GM12878 (cell line): ENCODE data around the gene GNAI2. TPM values are rescaled to one million over a fixed set of nuclear protein-coding genes. Genes with fewer than 3 reads are reported as not detected.

ENCODE experiments used
- ATAC-seq: fragments of 200-7000 bp; cut with Tn5 transposase; 3 replicates; pipeline ENCODE4 v1.9.1; 2020; ENCODE audit warnings: mild to moderate bottlenecking, moderate library complexity
- BruUV-seq: library from RNA; stranded (reverse); fragments of 400-500 nt; replicated peaks from 2 replicates; lab custom pipeline; 2021; lab: Mats Ljungman, UMichigan
- CTCF ChIA-PET: fragments of 300-600 bp; sonication (Branson Sonifier 250); formaldehyde crosslinking; extraction: SDS; loops from one replicate; lab custom pipeline; 2021; ENCODE audit warnings: inconsistent platforms; lab: Yijun Ruan, JAX
- POLR2A ChIA-PET: fragments of 350-600 bp; formaldehyde crosslinking; extraction: SDS; loops from one replicate; lab custom pipeline; 2021; ENCODE audit warnings: inconsistent platforms; lab: Charles Lee
- RAD21 ChIA-PET: fragments of 300-600 bp; sonication (Branson Sonifier 250); formaldehyde crosslinking; loops from one replicate; lab custom pipeline; 2023; ENCODE audit warnings: antibody characterized with exemption; ENCODE audit not compliant: unreplicated experiment; lab: Charles Lee
- SMC1A ChIA-PET: fragments of 300-600 bp; sonication (Branson Sonifier 250); formaldehyde crosslinking; loops from one replicate; lab custom pipeline; 2023; ENCODE audit not compliant: unreplicated experiment, uncharacterized antibody; lab: Charles Lee
- DNase-seq: peaks from one replicate; pipeline ENCODE4 v3.0.0-alpha.2; 2011; ENCODE audit warnings: low read depth, low spot score
- FAIRE-seq: peaks from 3 replicates; lab custom pipeline; 2011; peaks lifted over from hg19 to GRCh38; lab: Jason Lieb, UNC
- H2AFZ ChIP-seq: 2 replicates; pipeline ENCODE4 v1.6.0; 2011; ENCODE audit warnings: low read depth, low read length, control low read depth; ENCODE audit not compliant: control insufficient read depth
- H3K27ac ChIP-seq: 2 replicates; pipeline ENCODE4 v1.5.1; 2011; ENCODE audit warnings: control low read depth; ENCODE audit not compliant: control insufficient read depth, insufficient read depth
- H3K27me3 ChIP-seq, 2 experiments: replicated peaks in 1 of 2; 2 replicates each; pipeline versions ENCODE4 v1.6.0 to v1.6.1; 2011; ENCODE audit warnings: low read length in 1 of 2; ENCODE audit not compliant: control insufficient read depth in 2 of 2, insufficient read depth in 2 of 2
- H3K36me3 ChIP-seq, 2 experiments: 2 replicates each; pipeline ENCODE4 v1.5.1; 2011; ENCODE audit warnings: low read length in 1 of 2; ENCODE audit not compliant: control insufficient read depth in 2 of 2, insufficient read depth in 2 of 2
- H3K4me1 ChIP-seq: 2 replicates; pipeline ENCODE4 v1.6.1; 2011; ENCODE audit warnings: mild to moderate bottlenecking, low read length, moderate library complexity, mixed read lengths; ENCODE audit not compliant: control insufficient read depth, insufficient read depth
- H3K4me2 ChIP-seq: 2 replicates; pipeline ENCODE4 v1.6.0; 2011; ENCODE audit warnings: control low read depth; ENCODE audit not compliant: control insufficient read depth, insufficient read depth
- H3K4me3 ChIP-seq: fragments of 200-600 bp; sonication (generic); 2 replicates; pipeline ENCODE4 v1.5.1; 2016
- H3K79me2 ChIP-seq: 2 replicates; pipeline ENCODE4 v1.6.0; 2011; ENCODE audit warnings: low read length; ENCODE audit not compliant: control insufficient read depth, insufficient read depth
- H3K9ac ChIP-seq: 2 replicates; pipeline ENCODE4 v1.8.0; 2011; ENCODE audit warnings: low read length, control low read depth, mixed read lengths; ENCODE audit not compliant: control insufficient read depth, insufficient read depth
- H3K9me3 ChIP-seq: replicated peaks from 3 replicates; pipeline ENCODE4 v1.5.1; 2011; ENCODE audit warnings: mild to moderate bottlenecking, low read length; ENCODE audit not compliant: control insufficient read depth, insufficient read depth
- H4K20me1 ChIP-seq: 2 replicates; pipeline ENCODE4 v1.6.0; 2011; ENCODE audit not compliant: control insufficient read depth, insufficient read depth
- FOS ChIP-seq: IDR thresholded peaks from 3 replicates; pipeline ENCODE4 v1.6.1; 2011; ENCODE audit warnings: borderline replicate concordance; ENCODE audit not compliant: insufficient read length; ENCODE audit errors: extremely low read depth
- FOXM1 ChIP-seq: IDR thresholded peaks from 2 replicates; pipeline ENCODE4 v1.6.1; 2012; ENCODE audit warnings: low read depth, mild to moderate bottlenecking, inconsistent platforms, low read length, moderate library complexity
- SIN3A ChIP-seq: IDR thresholded peaks from 2 replicates; pipeline ENCODE4 v1.6.1; 2012; ENCODE audit warnings: low read depth, low read length, improper control_type of control experiment
- SUPT20H ChIP-seq: IDR thresholded peaks from 2 replicates; pipeline ENCODE4 v1.6.1; 2011; ENCODE audit warnings: low read depth, mild to moderate bottlenecking, low read length, moderate library complexity, borderline replicate concordance; ENCODE audit not compliant: control insufficient read depth
- YBX1 ChIP-seq: fragments of 450-650 bp; IDR thresholded peaks from 2 replicates; pipeline ENCODE4 v1.6.1; 2016; ENCODE audit warnings: antibody characterized with exemption
- WGBS: methylation state at CpG from one replicate; pipeline ENCODE4 v1.1.6; 2016; ENCODE audit warnings: low lambda C conversion rate; ENCODE audit not compliant: insufficient replicate concordance, insufficient coverage; ENCODE audit errors: missing lambda C conversion rate; 5-methylcytosine and 5-hydroxymethylcytosine counted together
- in situ Hi-C: fragments of 300-500 bp; cut with MboI; formaldehyde crosslinking; loops from 9 replicates; pipeline ENCODE4 v1.14.3; 2018; ENCODE audit warnings: mixed read lengths
- intact Hi-C: fragments of 100-400 bp; cut with micrococcal nuclease; formaldehyde crosslinking; loops from one replicate; pipeline ENCODE4 v1.14.2; 2022; ENCODE audit not compliant: unreplicated experiment
- polyA plus RNA-seq, 11 experiments: library from polyadenylated mRNA; depleted of rRNA in 4 of 11; unstranded in 6 of 11; stranded (reverse) in 5 of 11; fragments of >200 nt; fragmentation: Nextera tagmentation in 4 of 11; fragmentation: Illumina TruSeq in 1 of 11; extraction: Ambion mirVana in 4 of 11; extraction: Trizol in 1 of 11; gene quantifications; 1 replicate in 1 of 11; 2 replicates in 10 of 11; pipeline versions ENCODE4 v1.2.1 to v1.2.3, GENCODE V29; 2011 to 2016; ENCODE audit warnings: inconsistent platforms in 2 of 11, missing spikeins in 2 of 11, low read depth in 1 of 11
- total RNA-seq, 4 experiments: library from RNA; depleted of rRNA in 3 of 4; stranded (reverse); fragments of >200 nt in 3 of 4; fragmentation: Illumina TruSeq in 1 of 4; extraction: Trizol in 1 of 4; gene quantifications; 2 replicates each; pipeline versions ENCODE4 v1.2.1 to v1.2.3, GENCODE V29; 2013 to 2021
- TF ChIP-seq, protein P1 (sequence below): fragments of 450-650 bp; formaldehyde crosslinking; IDR thresholded peaks from 2 replicates; pipeline ENCODE4 v1.4.0; 2022; ENCODE audit warnings: mild to moderate bottlenecking, moderate library complexity
- TF ChIP-seq, protein P2 (sequence below): fragments of 450-650 bp; IDR thresholded peaks from 2 replicates; pipeline ENCODE4 v1.6.1; 2018; ENCODE audit warnings: mild to moderate bottlenecking, low read depth, moderate library complexity; ENCODE audit not compliant: partially characterized antibody
- TF ChIP-seq, protein P3 (sequence below): fragments of 450-650 bp; conservative IDR thresholded peaks from 2 replicates; pipeline ENCODE4 v1.6.1; 2017; ENCODE audit warnings: mild to moderate bottlenecking, moderate library complexity
- TF ChIP-seq, protein P4 (sequence below): fragments of 150-350 bp; IDR thresholded peaks from 2 replicates; pipeline ENCODE4 v1.6.1; 2016; ENCODE audit warnings: low read depth, low read length

Gene GNAI2
- total and polyA plus RNA-seq, 10 of the 15 experiments (the other 5 are each of a cell fraction or from before 2014, with no cell fraction given), result 5.0 to 346 (median 237) TPM

DNA sequence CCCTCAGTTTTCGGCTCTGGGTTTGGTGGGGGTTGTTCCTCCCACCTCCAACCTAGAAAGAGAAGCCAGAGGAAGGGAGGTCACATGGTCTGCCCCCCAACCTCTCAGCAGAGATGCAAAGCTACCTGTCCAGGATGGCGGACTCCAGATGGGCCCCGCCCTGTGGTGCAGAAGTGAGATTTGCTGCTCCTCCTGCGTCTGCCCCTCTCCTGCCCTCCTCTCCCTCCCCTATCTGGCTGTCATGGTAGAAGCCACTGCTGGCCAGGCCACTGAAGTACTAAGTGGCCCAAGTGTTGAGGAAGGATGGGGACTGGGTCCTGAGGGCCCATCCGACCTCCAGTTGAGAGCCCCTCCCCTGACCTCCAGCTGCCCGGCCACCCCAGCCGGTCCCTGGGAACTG, 30.8 kb downstream of the GNAI2 start (continued):
- TF ChIP-seq, protein P1, sequence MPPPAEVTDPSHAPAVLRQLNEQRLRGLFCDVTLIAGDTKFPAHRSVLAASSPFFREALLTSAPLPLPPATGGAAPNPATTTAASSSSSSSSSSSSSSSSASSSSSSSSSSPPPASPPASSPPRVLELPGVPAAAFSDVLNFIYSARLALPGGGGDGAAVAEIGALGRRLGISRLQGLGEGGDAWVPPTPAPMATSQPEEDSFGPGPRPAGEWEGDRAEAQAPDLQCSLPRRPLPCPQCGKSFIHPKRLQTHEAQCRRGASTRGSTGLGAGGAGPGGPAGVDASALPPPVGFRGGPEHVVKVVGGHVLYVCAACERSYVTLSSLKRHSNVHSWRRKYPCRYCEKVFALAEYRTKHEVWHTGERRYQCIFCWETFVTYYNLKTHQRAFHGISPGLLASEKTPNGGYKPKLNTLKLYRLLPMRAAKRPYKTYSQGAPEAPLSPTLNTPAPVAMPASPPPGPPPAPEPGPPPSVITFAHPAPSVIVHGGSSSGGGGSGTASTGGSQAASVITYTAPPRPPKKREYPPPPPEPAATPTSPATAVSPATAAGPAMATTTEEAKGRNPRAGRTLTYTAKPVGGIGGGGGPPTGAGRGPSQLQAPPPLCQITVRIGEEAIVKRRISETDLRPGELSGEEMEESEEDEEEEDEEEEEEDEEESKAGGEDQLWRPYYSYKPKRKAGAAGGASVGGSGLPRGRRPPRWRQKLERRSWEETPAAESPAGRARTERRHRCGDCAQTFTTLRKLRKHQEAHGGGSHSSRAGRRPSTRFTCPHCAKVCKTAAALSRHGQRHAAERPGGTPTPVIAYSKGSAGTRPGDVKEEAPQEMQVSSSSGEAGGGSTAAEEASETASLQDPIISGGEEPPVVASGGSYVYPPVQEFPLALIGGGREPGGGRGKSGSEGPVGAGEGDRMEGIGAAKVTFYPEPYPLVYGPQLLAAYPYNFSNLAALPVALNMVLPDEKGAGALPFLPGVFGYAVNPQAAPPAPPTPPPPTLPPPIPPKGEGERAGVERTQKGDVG (CRISPR knock-in tag), result no peak
- TF ChIP-seq YBX1, result no peak

DNA sequence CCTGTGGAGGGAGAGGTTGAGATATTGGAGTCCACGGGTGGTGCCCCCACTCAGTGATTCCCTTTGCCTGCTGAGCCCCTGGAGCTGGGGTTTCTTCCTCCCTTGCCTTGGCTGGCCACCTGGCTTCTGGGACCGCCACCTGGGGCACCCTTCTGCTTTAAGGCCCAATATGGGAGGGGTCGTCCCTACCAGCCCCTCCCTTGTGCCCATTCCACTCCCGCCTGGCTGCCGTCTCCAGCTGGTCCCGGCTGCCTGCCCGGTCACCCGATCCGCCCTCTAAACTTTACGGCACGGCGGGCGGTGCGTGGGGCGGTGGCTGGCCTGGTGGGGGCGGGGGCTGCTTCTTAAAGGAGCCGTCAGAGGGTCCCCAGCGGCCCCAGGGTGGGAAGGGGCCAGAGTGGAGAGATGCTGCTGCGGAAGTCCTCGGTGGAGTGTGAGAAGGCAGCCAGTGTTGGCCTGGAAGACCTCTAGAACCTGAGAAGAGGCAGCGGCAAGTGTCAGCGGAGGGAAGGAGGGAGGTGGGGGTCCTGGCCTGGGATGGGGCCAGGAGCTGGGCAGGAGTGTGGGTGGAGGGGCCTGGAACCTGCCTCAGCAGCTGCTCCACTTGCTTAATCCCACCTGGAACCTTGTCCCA, 31.4 kb downstream of the GNAI2 start:
- ChIA-PET RAD21 (interaction anchor here (1.4 kb wide), 1 partner anchor 21 kb away, joined by 3 read pairs; no protein-coding TSS in a partner anchor), POLR2A (no interaction called here), CTCF (interaction anchor here (1.0 to 1.9 kb wide), 3 partner anchors 19 to 41 kb away, joined by 3 to 6 read pairs (median 6); no protein-coding TSS in a partner anchor), SMC1A (no interaction called here)
- no peak overlapping the region for H3K4me3 ChIP-seq
- no peak overlapping the region for H3K9ac ChIP-seq
- ATAC-seq, result no peak
- no peak for DNase-seq
- no TSS peak for BruUV-seq
- H2AFZ ChIP-seq, result no peak overlapping the region
- no peak overlapping the region for H3K4me2 ChIP-seq
- no peaks in the 10 kb centered on the region for H4K20me1 ChIP-seq
- FAIRE-seq, result no peak
- no peak overlapping the region for H3K27ac ChIP-seq
- H3K79me2 ChIP-seq, result no peaks in the 10 kb centered on the region
- H3K9me3 ChIP-seq, result no peaks in the 10 kb centered on the region
- in situ Hi-C loops (no loop called here), intact Hi-C loops (no loop called here)
- H3K27me3 ChIP-seq, result peaks cover 0 to 4% of the 10 kb centered on the region in 2 experiments; a peak in 1 of 4 replicates
- H3K4me1 ChIP-seq, result no peaks in the 10 kb centered on the region
- WGBS, result 11% methylated on average over 21 of the region's 22 CpGs
- no peaks in the 10 kb centered on the region for H3K36me3 ChIP-seq
- no peak for TF ChIP-seq FOS
- TF ChIP-seq, protein P2, sequence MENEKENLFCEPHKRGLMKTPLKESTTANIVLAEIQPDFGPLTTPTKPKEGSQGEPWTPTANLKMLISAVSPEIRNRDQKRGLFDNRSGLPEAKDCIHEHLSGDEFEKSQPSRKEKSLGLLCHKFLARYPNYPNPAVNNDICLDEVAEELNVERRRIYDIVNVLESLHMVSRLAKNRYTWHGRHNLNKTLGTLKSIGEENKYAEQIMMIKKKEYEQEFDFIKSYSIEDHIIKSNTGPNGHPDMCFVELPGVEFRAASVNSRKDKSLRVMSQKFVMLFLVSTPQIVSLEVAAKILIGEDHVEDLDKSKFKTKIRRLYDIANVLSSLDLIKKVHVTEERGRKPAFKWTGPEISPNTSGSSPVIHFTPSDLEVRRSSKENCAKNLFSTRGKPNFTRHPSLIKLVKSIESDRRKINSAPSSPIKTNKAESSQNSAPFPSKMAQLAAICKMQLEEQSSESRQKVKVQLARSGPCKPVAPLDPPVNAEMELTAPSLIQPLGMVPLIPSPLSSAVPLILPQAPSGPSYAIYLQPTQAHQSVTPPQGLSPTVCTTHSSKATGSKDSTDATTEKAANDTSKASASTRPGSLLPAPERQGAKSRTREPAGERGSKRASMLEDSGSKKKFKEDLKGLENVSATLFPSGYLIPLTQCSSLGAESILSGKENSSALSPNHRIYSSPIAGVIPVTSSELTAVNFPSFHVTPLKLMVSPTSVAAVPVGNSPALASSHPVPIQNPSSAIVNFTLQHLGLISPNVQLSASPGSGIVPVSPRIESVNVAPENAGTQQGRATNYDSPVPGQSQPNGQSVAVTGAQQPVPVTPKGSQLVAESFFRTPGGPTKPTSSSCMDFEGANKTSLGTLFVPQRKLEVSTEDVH, result no peak
- TF ChIP-seq, protein P3, sequence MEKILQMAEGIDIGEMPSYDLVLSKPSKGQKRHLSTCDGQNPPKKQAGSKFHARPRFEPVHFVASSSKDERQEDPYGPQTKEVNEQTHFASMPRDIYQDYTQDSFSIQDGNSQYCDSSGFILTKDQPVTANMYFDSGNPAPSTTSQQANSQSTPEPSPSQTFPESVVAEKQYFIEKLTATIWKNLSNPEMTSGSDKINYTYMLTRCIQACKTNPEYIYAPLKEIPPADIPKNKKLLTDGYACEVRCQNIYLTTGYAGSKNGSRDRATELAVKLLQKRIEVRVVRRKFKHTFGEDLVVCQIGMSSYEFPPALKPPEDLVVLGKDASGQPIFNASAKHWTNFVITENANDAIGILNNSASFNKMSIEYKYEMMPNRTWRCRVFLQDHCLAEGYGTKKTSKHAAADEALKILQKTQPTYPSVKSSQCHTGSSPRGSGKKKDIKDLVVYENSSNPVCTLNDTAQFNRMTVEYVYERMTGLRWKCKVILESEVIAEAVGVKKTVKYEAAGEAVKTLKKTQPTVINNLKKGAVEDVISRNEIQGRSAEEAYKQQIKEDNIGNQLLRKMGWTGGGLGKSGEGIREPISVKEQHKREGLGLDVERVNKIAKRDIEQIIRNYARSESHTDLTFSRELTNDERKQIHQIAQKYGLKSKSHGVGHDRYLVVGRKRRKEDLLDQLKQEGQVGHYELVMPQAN, result no peak
- no peak for TF ChIP-seq SIN3A
- no peak for TF ChIP-seq SUPT20H
- no peak for TF ChIP-seq FOXM1
- TF ChIP-seq, protein P4, sequence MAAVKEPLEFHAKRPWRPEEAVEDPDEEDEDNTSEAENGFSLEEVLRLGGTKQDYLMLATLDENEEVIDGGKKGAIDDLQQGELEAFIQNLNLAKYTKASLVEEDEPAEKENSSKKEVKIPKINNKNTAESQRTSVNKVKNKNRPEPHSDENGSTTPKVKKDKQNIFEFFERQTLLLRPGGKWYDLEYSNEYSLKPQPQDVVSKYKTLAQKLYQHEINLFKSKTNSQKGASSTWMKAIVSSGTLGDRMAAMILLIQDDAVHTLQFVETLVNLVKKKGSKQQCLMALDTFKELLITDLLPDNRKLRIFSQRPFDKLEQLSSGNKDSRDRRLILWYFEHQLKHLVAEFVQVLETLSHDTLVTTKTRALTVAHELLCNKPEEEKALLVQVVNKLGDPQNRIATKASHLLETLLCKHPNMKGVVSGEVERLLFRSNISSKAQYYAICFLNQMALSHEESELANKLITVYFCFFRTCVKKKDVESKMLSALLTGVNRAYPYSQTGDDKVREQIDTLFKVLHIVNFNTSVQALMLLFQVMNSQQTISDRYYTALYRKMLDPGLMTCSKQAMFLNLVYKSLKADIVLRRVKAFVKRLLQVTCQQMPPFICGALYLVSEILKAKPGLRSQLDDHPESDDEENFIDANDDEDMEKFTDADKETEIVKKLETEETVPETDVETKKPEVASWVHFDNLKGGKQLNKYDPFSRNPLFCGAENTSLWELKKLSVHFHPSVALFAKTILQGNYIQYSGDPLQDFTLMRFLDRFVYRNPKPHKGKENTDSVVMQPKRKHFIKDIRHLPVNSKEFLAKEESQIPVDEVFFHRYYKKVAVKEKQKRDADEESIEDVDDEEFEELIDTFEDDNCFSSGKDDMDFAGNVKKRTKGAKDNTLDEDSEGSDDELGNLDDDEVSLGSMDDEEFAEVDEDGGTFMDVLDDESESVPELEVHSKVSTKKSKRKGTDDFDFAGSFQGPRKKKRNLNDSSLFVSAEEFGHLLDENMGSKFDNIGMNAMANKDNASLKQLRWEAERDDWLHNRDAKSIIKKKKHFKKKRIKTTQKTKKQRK, result no peak
